ACC112 (cell line): Measurements from ENCODE around the gene MYBPC3.

ENCODE experiments used
- H2AFZ ChIP-seq: fragments of 200-600 bp; sonication (generic); one replicate; pipeline ENCODE4 v1.6.0; 2017; ENCODE audit warnings: antibody characterized with exemption, low read length; ENCODE audit not compliant: unreplicated experiment
- H3K27ac ChIP-seq: fragments of 200-600 bp; sonication (generic); 2 replicates; pipeline ENCODE4 v1.5.1; 2014; ENCODE audit warnings: low read depth, mild to moderate bottlenecking, antibody characterized with exemption, low read length, moderate library complexity
- H3K27me3 ChIP-seq: fragments of 200-600 bp; sonication (generic); 2 replicates; pipeline ENCODE4 v1.6.1; 2014; ENCODE audit warnings: mild to moderate bottlenecking, antibody characterized with exemption, low read length, moderate library complexity, mixed read lengths; ENCODE audit not compliant: insufficient read depth
- H3K36me3 ChIP-seq: fragments of 200-600 bp; sonication (generic); 2 replicates; pipeline ENCODE4 v1.6.1; 2016; ENCODE audit warnings: mild to moderate bottlenecking, antibody characterized with exemption, low read length, moderate library complexity, mixed read lengths; ENCODE audit not compliant: insufficient read depth
- H3K4me1 ChIP-seq: fragments of 200-600 bp; sonication (generic); one replicate; pipeline ENCODE4 v1.6.1; 2016; ENCODE audit warnings: low read length, mixed read lengths; ENCODE audit not compliant: insufficient read depth, unreplicated experiment, control insufficient read depth
- H3K4me3 ChIP-seq: fragments of 200-600 bp; sonication (generic); 2 replicates; pipeline ENCODE4 v1.5.1; 2014; ENCODE audit warnings: mild to moderate bottlenecking, low read depth, low read length
- H3K79me2 ChIP-seq: fragments of 200-600 bp; sonication (generic); one replicate; pipeline ENCODE4 v1.6.0; 2016; ENCODE audit warnings: low read length; ENCODE audit not compliant: control insufficient read depth, unreplicated experiment, insufficient read depth

Gene MYBPC3

DNA sequence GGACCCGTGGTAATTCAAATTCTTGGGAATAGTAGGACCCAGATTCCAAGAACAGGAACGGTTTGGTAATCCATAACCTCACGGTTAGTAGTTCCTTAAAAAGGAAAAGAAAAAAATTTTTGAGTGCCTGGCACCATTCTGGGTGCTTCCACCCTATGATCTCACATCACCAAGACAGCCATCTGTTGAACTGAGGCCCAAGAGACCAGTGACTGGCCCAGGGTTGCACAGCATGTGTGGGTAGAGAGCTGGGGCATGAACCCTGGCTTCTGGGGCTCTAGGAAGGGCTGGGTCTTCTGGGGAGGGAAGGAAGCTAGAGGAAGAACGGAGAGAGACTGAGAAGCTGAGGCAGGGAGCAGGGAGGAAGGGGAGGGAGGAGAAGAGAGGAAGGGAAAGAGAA is 30.6 kb upstream of the MYBPC3 start:
- Histone ChIP-seq H3K36me3 (no peaks in the 10 kb centered on the region), H2AFZ (no peak overlapping the region), H3K27ac (no peak overlapping the region), H3K79me2 (no peaks in the 10 kb centered on the region), H3K4me1 (no peaks in the 10 kb centered on the region), H3K27me3 (no peaks in the 10 kb centered on the region), H3K4me3 (no peak overlapping the region)

DNA sequence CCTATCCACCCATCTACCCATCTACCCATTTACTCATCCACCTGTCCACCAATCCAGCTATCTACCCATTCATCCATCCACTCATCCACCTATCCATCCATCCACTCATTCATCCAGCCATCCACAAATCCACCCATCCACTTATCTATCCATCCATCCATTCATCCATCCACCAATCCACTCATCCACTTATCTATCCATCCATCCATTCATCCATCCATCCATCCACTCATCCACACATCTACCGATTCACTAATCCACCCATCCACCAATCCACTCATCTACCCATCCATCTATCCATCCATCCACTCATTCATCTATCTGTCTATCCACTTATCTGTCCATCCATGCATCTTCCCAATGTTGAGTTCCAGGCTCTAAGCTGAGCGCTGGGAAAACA is 27.6 kb upstream of the MYBPC3 start:
- Histone ChIP-seq H3K27me3 (no peaks in the 10 kb centered on the region), H3K27ac (no peak overlapping the region), H2AFZ (no peak overlapping the region), H3K79me2 (no peaks in the 10 kb centered on the region), H3K4me3 (no peak overlapping the region), H3K36me3 (no peaks in the 10 kb centered on the region), H3K4me1 (no peaks in the 10 kb centered on the region)

DNA sequence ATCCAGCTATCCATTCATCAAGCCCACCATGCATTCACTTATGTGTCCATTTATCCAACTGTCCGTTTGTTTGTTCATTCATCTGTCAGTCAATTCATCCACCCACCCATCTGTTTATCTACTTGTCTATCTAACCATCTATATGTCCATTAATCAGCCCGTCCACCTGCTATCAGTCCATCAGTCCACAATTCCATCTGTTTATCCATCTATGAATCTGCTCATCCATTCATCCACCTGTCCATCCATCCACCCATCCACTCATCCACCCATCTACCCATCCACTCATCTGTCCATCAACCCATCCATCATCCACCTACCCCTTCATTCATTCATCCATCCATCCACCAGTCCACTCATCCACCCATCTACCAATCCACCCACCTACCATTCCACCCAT is 26.8 kb upstream of the MYBPC3 start:
- Histone ChIP-seq H3K27ac (no peak overlapping the region), H3K27me3 (no peaks in the 10 kb centered on the region), H3K36me3 (no peaks in the 10 kb centered on the region), H3K4me3 (no peak overlapping the region), H3K79me2 (no peaks in the 10 kb centered on the region), H3K4me1 (peaks cover 5% of the 10 kb centered on the region), H2AFZ (no peak overlapping the region)

DNA sequence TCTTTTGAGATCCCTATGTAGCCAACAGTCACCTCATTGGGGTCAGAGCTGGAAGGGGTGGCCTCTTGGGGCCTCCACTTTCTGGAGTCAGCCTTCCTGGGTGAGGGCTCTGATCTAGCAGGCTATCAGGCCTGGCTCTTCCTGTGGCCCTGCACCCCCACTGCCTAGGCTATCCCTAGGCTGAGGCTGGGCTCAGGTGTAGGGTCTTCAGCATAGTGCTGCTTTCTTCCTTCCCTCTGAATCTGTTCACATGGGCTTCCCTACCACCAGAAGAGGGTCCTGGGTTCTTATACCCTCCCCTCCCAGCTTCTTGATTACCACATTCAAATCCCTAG is 26.3 kb upstream of the MYBPC3 start:
- Histone ChIP-seq H3K4me3 (no peak overlapping the region), H3K27me3 (no peaks in the 10 kb centered on the region), H3K79me2 (no peaks in the 10 kb centered on the region), H3K36me3 (no peaks in the 10 kb centered on the region), H3K4me1 (peaks cover 9% of the 10 kb centered on the region), H2AFZ (no peak overlapping the region), H3K27ac (no peak overlapping the region)

DNA sequence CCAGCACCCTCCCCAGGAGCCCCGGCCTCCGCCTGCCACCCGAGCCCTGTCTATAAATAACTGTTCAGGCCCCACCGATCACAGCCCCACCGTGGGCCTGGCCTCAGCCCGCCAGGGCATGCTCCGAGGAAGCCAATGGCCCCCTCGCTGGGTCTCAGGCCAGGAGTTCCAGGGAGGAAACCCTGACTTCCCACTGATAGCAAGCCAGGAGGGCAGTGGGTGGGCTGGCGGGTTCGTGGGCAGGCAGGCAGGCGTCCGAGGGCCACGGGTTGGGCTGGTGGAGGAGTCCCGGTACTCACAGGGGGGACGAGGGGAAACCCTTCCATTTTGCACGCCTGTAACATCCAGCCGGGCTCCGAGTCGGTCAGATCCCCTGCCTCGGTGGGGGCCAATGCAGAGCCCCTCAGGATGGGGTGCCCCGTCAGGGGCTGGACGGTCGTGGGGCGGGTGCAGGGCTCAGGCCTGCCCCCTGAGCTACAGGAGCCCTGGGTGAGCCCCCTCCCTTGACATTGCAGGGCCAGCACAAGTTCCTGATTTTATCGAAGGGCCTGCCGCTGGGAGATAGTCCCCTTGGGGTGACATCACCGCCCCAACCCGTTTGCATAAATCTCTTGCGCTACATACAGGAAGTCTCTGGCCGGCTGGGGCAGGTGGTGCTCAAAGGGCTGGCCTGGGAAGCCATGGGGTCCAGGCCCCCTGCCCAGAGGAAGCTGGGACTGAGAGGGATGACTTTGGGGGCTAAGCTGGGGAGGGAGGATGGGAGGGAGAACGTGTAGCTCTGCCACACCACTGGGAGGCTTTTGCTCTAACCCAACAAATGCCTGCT is 25.7 kb upstream of the MYBPC3 start, which contains the start of gene SPI1:
Gene SPI1, minus strand, starts transcription at position 538 of the 826 bp plus-strand sequence. Its CDS starts 194 bp downstream, at position 344.
- Histone ChIP-seq H3K4me1 (peaks cover 9% of the 10 kb centered on the region), H3K79me2 (no peaks in the 10 kb centered on the region), H3K36me3 (no peaks in the 10 kb centered on the region), H3K27me3 (no peaks in the 10 kb centered on the region), H2AFZ (no peak within 1 kb of the TSS), H3K4me3 (no peak within 1 kb of the TSS), H3K27ac (no peak within 1 kb of the TSS)

DNA sequence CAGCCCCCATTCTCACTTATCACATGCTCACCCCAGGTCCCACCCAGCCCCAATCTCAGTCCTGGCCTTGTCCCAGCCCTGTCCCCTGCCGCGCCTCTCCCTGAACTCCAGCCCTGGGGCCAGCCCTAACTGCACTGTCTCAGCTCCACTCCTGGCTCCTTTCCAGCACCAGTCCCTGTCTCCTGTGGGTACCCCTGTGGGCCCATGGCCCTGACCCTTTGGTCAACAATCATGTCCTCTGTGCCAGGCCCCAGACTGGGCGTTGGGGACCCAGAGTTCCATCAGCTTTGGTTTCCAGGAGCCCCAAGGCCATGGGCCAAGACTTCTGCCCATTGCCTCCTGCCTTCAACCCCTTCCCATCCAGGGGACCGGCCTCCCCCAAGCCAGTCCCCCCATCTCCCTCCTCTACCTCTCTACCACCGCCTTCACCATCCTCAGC is 25.1 kb upstream of the MYBPC3 start:
- Histone ChIP-seq H3K36me3 (no peaks in the 10 kb centered on the region), H3K27me3 (no peaks in the 10 kb centered on the region), H2AFZ (no peak overlapping the region), H3K79me2 (no peaks in the 10 kb centered on the region), H3K27ac (no peak overlapping the region), H3K4me1 (peaks cover 9% of the 10 kb centered on the region), H3K4me3 (no peak overlapping the region)

DNA sequence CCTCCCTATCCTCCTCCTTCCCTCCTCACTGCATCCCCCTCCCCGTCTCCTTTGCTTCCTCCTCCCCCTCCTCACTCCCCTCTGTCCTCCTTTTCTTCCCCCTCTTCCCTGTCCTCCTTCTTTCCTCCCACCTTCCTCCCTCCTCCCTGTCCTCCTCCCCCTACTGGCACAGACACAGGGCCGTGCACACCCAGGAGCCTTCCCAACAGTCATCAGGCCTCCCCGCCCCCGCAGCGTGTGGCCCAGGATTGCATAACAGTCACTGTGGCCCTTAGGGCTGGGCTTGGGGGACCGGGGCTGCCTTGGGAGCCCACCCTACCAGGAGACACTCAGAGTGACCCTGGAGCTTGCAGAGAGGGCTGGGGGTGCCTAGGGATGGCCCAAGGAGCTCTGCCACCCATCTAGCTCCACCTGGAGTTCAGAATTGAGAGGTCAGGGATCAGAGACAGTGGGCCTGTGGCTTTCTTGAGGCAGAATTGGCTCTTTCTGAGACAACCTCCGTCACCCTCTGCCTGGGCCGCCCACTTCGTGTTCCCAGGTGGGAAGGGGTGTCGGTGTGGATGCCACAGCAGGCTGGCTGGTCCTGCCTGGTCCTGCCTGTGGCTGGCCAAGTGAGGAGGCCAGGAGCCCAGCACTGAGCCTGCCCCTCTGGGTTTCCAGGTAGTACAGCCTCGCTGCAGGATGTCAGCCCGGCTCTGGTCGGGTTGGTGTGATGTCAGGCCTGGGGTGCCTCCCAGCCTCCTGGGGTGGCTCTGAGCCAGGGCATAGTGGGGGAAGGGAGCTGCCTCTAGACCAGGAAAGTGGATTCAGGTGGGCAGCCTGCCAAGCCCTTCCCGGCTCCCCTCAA is 24.2 kb upstream of the MYBPC3 start:
- H3K4me3 ChIP-seq = no peak overlapping the region
- H3K79me2 ChIP-seq = no peaks in the 10 kb centered on the region
- H3K27ac ChIP-seq = no peak overlapping the region
- H3K27me3 ChIP-seq = no peaks in the 10 kb centered on the region
- H3K36me3 ChIP-seq = no peaks in the 10 kb centered on the region
- peaks cover 9% of the 10 kb centered on the region for H3K4me1 ChIP-seq
- no peak overlapping the region for H2AFZ ChIP-seq

DNA sequence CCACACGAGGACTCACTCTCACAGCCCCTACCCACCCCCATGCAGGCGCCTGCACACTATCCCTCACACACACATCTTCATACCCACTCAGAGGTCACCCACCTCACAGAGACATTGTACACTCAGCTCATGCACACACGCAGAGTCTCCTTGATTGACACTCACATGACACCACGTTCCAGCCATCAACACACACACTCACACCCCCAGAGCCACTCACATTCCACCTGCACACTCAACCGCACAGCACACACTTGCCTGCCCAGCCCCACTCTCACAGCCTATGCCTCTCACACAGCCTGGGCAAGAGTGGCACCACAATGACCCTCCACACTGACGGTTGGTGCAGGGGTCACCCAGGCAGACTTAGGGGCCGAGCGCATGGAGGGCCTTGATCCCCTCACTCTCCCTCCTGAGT is 23.6 kb upstream of the MYBPC3 start:
- H2AFZ ChIP-seq = no peak overlapping the region
- no peak overlapping the region for H3K4me3 ChIP-seq
- H3K79me2 ChIP-seq = no peaks in the 10 kb centered on the region
- H3K27ac ChIP-seq = no peak overlapping the region
- H3K36me3 ChIP-seq = no peaks in the 10 kb centered on the region
- H3K4me1 ChIP-seq = peaks cover 9% of the 10 kb centered on the region
- no peaks in the 10 kb centered on the region for H3K27me3 ChIP-seq

DNA sequence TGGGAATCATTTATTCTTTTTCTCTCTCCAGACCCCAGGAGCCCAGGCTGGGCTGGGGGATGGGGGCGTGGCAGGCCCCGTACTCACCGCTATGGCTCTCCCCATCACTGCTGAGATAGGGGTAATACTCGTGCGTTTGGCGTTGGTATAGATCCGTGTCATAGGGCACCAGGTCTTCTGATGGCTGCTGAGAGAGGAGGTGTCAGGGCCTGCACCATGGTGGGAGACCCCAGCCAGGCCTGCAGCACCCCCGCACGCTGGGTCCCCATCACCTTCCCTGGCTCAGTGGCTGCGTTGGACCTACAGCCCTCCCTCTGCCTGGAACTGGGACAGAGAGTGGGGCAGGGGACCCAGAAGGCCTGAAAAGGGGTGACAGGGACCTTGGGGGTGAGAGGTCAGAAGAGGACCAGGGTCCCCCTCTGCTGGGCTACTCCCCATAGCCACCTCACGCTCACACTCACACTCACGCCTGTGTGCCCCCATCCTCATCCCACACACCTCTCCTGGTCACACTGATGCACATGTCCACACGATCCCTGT is 23.1 kb upstream of the MYBPC3 start:
- Histone ChIP-seq H3K4me1 (peaks cover 9% of the 10 kb centered on the region), H3K27me3 (no peaks in the 10 kb centered on the region), H3K4me3 (no peak overlapping the region), H3K36me3 (no peaks in the 10 kb centered on the region), H3K27ac (no peak overlapping the region), H3K79me2 (no peaks in the 10 kb centered on the region), H2AFZ (no peak overlapping the region)

DNA sequence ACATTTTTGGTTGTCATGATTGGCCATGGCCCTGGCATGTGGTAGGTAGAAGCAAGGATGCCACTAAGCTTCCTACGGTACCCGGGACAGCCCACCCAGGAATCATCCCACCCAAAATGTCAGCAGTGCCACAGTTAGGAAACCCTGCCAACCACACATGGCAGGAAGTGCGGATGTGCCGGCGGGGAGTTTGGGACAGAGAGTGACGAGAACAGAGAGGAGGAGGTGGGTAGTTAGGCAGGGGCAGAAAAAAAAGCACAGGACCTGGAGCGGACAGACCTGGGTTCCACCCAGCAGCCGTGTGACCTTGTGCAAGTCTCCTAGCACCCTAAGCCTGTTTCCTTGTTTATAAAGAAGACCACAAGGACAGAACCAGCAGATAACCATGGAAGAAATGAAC is 22.5 kb upstream of the MYBPC3 start:
- Histone ChIP-seq H3K27me3 (no peaks in the 10 kb centered on the region), H3K27ac (no peak overlapping the region), H3K4me3 (no peak overlapping the region), H3K4me1 (peaks cover 9% of the 10 kb centered on the region), H3K79me2 (no peaks in the 10 kb centered on the region), H3K36me3 (no peaks in the 10 kb centered on the region), H2AFZ (no peak overlapping the region)
